Lower leg skin (tissue), 3 donors: ENCODE data around the gene NLRP1.

ENCODE experiments used
- POLR2A ChIP-seq, 2 donors: fragments of 450-650 bp; IDR thresholded peaks; one replicate each; pipeline ENCODE4 v1.6.1; 2016 to 2017; ENCODE audit warnings: antibody characterized with exemption in 2 of 2, mild to moderate bottlenecking in 1 of 2, moderate library complexity in 1 of 2
- TF ChIP-seq, protein P1 (sequence below), 3 donors: fragments of 450-650 bp; IDR thresholded peaks; one replicate each; pipeline ENCODE4 v1.5.1; 2016; ENCODE audit warnings: antibody characterized with exemption in 3 of 3, mild to moderate bottlenecking in 3 of 3, moderate library complexity in 2 of 3

DNA sequence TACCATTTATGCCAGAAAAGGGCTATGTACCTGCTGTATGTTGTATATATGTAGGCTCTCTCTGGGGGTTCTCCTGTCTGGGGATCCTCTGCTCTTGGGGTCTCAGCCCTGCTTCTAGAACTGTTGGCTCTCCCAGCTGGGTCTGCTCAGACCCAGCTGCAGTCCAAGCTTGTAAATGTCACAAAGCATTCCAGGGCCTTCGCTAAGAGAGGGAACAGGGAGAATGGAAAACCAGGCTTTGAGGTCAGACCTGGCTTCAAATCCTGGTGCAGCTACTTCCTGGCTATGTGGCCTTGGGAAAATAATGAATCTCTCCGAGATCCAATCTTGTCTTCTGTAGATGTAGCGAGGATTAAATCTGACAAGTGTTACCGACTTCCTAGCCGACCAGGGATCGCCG is 44.0 kb downstream of the NLRP1 start:
- TF ChIP-seq, protein P1, sequence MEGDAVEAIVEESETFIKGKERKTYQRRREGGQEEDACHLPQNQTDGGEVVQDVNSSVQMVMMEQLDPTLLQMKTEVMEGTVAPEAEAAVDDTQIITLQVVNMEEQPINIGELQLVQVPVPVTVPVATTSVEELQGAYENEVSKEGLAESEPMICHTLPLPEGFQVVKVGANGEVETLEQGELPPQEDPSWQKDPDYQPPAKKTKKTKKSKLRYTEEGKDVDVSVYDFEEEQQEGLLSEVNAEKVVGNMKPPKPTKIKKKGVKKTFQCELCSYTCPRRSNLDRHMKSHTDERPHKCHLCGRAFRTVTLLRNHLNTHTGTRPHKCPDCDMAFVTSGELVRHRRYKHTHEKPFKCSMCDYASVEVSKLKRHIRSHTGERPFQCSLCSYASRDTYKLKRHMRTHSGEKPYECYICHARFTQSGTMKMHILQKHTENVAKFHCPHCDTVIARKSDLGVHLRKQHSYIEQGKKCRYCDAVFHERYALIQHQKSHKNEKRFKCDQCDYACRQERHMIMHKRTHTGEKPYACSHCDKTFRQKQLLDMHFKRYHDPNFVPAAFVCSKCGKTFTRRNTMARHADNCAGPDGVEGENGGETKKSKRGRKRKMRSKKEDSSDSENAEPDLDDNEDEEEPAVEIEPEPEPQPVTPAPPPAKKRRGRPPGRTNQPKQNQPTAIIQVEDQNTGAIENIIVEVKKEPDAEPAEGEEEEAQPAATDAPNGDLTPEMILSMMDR (IDR thresholded peaks at IDR 0.05): no peak
- TF ChIP-seq POLR2A (IDR thresholded peaks at IDR 0.05): no peak
